GM10847 (cell line): ENCODE measurements around the gene GPD2.

Experiments used
- POLR2A ChIP-seq: IDR thresholded peaks from 2 replicates; pipeline ENCODE4 v1.6.1; 2011; ENCODE audit not compliant: insufficient read length; ENCODE audit errors: extremely low read depth

Gene GPD2

DNA sequence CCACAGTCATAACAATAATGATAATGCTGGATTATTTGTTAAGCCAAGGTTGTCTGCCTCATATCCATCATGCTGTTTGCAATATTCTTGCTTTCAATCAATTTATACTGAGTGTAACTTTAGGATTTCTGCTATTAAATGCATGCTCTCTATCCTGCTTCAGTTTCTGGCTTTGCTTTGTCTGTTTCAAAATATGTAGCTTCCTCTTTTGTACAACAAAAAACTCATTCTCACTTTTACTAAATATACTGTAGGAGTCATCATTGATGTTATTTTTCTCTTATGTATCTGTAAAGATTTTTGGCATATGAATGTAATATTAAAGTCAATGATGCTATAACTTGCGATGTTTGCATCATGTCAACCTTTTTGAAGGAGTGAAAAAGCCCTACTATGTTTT is 149.3 kb downstream of the GPD2 start:
- no peak for TF ChIP-seq POLR2A

DNA sequence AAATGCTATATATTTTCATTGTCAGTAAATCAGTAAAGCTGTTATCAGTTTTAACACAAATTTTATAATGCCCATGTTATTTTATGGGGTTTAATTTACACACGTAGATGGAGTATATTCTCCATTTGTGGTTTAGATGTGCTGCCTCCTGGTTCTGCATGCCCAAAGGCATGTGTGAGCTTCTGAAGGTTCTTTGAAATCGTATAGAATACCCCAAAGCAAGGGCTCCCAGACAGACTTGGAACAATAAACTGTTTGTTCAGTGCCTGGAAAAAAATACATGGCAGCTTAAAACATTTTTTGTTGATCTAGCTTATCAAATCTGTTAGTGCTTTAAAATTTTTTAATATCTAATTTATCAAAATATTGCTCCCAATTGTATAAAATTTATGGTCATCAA is 150.4 kb downstream of the GPD2 start:
- no peak for TF ChIP-seq POLR2A

DNA sequence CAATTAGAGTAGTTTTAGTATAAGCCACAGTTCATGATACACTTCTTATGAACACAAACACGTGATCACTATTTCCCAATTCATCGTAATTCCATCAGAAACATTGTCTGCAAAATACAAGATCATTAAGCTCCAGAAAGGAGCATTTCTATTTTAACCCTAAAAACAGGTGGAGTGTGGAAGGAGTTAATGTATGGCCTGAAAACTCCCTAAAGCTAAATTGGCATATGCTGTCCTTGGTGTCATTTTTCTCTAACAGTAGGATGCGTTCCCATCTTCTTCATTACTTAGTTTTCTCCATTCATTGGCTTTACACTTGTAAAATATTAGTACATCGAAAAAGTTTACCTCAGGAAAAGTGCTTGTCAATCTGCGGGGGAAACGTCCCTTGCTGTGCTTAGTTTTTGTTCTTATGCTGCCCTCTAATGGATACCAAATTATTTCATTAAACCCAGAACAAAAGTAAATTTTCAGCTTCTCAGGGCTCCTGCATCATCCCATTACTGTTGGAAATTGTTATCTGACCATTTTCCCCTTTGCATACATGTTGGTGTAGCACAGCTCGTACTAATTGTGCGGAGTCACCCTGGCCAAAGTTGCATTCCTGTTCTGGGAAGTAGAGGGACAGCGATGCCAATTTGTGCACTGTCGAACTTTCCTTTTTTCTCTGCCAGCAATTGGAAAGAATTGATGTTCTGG is 153.4 kb downstream of the GPD2 start:
- TF ChIP-seq POLR2A, result no peak

DNA sequence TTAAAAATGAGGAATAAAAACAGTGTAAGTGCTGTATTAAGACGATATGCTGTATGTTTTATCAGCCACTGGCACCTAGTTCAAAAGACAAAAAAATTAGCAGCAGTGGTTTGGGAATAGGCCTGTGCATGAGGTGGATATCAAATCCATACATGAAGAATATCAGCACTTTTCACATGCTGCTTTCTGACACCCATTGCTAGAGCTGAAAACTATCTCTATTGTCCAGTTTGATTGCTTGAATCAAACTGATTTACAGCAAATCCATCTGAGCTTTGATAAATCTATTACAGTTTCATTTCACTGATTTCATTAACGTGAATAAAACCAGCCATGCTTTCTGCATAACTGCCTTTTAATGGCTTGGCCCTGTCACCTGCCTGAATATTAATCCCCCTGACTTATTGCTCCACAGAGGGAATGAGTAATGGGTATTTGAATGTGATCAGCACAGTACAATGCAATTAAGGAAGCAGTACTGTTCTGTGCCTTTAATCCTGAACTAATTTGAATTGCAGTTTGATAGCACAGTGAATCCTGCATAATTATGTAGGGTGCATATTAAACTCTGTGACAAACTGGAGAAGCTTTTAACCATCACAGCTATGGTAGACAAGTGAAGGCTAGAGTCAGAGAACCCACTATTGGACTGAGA is 154.0 kb downstream of the GPD2 start:
- TF ChIP-seq POLR2A, result no peak

DNA sequence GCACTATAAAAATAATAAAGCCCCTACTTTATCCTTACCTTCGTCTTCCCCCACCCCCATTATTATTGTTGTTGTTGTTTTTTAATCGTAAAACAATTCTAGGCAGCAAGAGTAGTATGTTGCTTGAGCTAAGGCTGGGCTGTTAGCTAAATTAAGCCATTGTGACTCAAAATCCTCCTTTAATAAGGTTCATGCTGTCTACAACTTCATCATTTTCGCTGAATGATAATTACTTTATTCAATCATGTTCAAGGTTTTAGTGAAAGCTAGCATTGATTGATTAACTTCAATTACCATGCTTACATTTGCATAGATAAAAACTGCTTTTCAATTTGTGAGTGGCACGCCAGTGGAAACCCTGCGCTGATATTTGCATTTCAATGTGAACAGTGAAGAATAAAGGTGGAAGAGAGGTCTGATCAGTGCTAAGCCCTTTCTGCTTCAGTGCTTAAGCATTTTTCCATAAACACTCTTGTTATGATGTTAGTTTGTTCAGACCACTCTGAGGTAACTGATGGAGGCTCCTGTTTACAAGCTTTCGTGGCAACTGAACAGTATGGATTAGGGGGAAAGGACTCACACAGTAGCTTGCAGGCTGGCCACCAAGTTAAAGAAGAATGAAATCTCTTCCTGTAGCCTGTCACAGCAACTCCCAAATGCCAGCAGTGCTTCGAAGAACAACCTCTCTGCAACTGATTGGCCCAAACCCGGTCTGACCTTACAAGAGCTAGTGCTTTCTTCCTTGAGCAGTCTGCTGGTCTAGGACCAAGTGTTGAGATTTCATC is 156.8 kb downstream of the GPD2 start:
- TF ChIP-seq POLR2A, result no peak

DNA sequence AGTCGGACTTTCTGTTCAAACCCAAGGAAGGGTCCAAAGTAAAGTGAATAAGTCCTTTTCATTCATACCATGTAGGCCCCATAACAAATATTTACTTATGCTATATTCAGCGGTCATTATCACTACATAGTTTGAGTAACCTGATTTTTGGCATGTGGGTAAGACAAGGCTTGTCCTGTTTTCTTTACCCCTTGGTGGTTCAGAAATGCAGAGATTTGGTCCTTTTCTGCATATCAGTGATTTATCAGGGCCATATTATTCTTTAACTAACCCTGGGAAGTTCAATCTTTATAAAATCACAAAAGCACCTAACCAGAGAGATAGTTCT is 157.4 kb downstream of the GPD2 start:
- no peak for TF ChIP-seq POLR2A

DNA sequence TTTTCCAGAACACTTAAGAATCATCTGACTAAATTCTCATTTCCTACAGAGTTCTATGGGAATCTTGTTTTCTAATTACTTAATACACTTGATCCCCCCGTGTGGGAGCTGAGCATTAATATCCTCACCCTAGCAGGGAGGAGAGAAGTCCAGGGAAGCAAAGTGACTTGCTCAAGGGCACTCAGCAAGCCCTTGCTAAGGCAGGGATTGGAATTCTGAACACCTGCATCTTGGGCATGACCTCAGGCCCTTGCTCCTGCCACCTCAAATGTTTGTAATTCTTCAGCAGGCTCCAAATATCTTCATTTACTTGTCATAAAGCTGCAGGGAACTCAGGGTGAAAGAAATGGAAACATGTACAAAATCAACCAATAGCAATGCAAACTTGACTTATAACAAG is 162.4 kb downstream of the GPD2 start:
- TF ChIP-seq POLR2A, result no peak

DNA sequence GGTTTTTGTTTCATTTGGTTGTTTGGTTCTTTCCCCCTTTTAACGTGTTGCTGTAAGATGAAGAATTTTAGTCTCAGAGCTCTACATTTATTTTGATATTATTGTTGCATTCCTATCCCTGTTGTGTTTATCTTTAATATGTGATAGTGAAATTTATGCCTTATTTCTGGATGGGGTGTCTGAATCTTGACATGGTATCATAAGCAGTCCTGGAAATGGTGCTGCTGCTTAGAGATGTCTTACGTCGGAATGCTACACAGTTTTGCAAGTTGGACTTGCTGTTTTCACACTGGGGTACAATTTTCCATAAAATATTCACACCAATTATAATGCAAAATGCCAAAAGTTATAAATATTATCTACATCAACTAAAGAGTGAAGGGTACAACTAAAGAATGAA is 164.0 kb downstream of the GPD2 start:
- no peak for TF ChIP-seq POLR2A

DNA sequence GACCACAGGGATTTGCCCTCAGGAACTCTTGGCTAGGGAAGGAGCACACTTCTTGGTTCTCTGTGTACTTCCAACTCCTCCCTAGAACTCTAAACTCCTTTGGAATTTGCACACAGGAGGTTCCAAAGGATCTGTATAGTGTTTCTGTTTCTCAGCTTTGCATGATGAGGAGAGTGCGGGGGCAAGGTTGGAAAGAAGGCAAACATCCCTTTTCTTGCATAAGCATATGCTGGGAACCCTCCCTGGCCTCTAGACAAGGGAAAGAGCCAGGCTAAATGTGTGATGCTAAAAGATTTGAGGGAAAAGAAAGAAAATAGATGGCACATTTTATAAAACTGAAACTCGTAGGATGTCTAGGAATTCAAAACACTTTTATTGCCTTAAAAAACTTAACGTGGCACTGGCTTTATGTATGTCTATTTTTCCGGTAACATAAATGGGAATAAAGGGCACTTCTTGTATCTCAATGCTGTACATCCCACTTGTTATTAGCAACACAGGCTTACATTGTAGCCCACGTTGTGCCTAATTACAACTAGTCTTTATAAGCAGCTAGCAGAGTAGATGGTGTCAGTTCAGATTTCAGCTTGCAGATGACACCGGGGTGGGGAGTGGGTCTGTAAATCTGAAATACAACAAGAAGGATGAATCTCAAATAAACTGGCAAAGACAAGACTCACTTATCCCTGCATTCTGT is 165.8 kb downstream of the GPD2 start:
- no peak for TF ChIP-seq POLR2A

DNA sequence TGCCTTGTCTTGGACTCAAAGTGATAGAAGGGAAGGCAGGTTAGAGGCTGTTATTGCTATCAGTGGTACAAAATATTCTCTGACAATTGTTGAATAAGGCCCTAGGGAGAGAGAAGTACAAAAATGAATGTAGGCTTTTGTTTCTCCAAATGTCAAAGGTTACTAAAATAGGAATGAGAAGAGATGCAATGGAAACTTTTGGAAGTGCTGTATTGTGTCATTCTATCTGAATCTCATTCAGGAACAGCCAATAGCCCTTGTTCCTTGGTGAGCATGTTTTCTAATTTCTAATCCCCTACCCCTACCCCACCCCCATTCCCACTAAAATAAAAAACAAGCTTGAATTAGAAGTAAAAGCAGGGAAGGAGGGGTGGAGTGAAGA is 166.4 kb downstream of the GPD2 start:
- TF ChIP-seq POLR2A, result no peak

DNA sequence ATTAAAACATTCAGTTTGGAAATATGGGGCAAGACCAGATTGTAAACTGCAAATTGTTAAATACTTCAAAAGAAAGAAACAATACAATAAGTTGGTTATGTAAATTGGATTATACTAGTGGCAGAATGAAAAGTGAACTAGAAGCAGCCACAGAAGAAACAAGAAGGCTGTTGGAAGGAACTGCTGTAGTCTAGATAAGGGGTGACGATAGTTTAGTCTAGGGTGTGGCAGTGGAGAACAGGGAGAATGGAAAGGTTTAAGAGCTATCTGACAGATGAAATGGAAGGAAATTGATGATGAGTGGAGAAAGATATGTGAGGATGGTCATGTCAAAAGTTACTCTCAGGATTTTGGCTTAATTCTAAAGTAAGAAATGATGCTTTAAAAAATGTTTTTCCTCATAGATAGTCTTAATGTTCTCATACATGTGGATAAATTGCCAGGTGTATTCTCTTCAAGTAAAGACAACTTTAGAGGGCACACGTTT is 179.7 kb downstream of the GPD2 start:
- no peak for TF ChIP-seq POLR2A

DNA sequence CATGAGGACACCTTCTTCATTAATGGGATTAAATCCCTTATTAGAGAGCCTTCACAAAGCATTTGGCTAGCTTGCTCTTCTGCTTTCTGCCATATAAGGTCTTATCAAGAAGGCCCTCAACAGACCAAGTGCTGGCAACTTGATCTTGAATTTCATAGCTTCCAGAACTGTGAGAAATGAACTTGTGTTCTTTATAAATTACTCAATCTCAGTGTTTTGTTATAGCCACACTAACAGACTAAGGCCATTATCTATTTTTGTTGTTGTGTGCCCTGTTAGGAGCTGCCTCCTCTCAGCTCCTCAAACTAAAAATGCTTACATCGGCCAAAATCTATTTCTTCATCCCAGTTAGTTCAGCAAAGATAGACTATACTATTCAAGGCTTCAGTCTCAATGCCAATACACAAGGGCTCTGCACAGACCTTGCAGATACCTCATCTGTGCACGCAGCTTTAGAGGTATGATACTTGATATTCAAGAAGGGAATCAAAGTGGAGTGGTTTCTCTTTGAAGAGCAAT is 182.9 kb downstream of the GPD2 start:
- no peak for TF ChIP-seq POLR2A

DNA sequence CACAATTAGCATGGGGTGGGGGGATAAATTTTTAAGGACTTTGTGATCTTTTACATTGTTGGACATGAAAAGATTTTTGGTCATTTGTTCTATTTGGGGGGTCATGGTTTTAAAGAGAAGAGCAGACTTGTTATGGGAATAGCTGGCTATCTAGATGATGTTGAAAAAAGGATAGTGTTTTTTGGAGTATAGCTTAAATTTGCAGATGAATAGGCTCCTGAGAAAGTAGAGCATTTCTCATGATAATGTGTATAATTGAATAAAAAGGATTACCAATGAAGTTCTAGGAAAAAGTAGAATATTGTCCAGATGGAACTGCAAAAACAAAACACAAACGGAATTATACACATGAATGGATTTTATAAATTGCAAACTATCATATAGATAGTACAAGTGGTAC is 186.3 kb downstream of the GPD2 start:
- no peak for TF ChIP-seq POLR2A

DNA sequence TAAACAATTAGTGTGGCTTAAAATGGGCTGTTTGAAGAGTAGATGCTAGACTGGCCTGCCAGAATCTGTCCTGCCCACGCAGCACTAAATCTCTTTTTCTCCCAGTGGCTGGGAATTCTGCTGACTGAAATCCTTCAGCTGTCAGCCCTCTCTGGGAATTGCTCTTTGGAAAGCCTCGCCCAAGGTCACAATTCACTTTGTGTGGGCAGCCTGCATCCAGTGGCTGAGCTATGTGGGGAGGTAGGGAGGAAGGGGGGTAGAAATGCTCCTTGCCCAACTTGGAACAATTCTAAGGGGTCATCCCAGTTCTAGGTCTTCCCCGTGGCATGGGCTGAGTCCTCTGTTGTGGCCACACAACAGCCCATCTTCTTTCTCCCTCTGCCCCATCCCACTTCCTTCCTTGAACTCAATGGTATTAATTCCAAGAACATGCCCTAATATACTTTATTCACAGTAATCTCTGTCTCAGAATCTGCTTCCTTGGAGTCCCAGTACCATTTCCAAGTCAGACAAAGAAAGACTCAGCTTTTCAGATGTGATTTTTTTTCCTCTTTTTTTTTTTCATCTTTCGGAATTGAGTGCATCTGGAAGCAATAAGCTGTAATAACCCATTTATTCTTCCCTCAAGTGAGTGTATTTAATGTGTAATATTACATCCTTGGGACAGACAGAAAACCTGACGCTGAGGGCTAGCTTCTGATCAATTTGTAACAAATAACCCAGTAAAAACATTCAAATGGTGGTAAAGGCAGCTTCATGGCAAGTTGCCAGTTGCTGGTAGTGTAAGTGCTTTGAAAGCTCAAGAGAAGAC is 189.4 kb downstream of the GPD2 start:
- TF ChIP-seq POLR2A, result no peak

DNA sequence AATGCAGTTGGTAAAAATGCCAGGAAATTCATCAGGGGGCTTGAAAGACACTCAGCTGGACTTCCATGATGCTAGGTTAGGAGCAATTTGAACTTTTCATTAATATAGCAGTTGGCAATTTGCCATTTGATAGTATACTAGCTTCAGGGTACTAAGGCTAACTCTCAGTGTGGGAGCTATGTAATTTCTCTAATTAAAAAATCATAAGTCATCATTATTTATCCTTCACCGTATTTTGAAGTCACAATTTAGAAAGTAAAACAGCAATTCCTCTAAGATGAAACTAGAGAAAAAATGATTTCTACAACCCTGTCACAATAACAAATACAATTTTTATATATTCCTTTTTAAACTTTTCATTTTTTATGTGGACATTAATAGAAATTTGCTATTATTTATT is 190.8 kb downstream of the GPD2 start:
- TF ChIP-seq POLR2A, result no peak
